ENCODE measurements around the gene C2CD4C. TPM values are rescaled to one million over a fixed set of nuclear protein-coding genes. Genes with fewer than 3 reads are reported as not detected.

The C2CD4C gene
- total RNA-seq, 1 experiment from 2014 or later, result 7.1 TPM

DNA sequence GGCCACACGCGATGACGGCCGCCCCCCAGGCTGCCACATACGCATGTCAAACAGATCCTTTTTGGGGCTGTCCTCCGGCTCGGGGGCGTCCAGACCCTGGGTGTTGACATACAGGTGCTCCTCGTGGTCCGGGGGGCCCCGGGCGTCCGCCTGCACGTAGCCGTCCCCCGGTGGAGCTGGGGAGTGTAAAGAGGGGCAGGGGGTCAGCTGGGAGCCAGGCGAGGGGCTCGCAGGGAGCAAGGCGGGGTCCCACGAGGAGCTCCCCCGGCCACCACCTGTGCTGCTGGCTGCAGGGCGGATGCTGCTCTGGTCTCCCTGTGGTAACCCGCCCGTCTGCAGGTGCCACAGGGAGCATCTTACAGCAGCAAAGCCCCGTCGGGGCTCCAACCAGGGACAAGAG lies 16.1 kb upstream of the C2CD4C start:
- no peak for ATAC-seq
- no peaks in the 10 kb centered on the region for H3K27me3 ChIP-seq (ENCODE audit: insufficient read depth, low read length)
- intact Hi-C loops (cut with micrococcal nuclease), result no loop called here
- no peak overlapping the region for H2AFZ ChIP-seq (ENCODE audit: low read depth, low read length, poor library complexity, severe bottlenecking)
- no peak overlapping the region for H3K4me2 ChIP-seq (ENCODE audit: low read length)
- no peak overlapping the region for H3K27ac ChIP-seq (ENCODE audit: low read depth, low read length)
- ChIA-PET RAD21 (ENCODE audit: low non-redundant PET in 1 of 2, low total read pairs in 2 of 2, uncharacterized antibody in 2 of 2, unreplicated experiment in 2 of 2) (no interaction called here), POLR2A (no interaction called here), CTCF (no interaction called here)
- H3K9me3 ChIP-seq (ENCODE audit: control insufficient read depth in 1 of 2, insufficient read depth in 1 of 2, low read depth in 1 of 2, low read length in 2 of 2), result no peaks in the 10 kb centered on the region
- TF ChIP-seq SP1 (IDR thresholded peaks at IDR 0.05; ENCODE audit: low read depth) (no peak), RAD21 (IDR thresholded peaks at IDR 0.05; ENCODE audit: low read depth) (no peak), SRF (IDR thresholded peaks at IDR 0.05; ENCODE audit: low read depth) (no peak), CEBPB (IDR thresholded peaks at IDR 0.05; ENCODE audit: low read depth) (no peak), EGR1 (IDR thresholded peaks at IDR 0.05; ENCODE audit: low read depth) (no peak), JUND (IDR thresholded peaks at IDR 0.05) (no peak), ZFX (IDR thresholded peaks at IDR 0.05) (no peak), POLR2A (IDR thresholded peaks at IDR 0.05; ENCODE audit: borderline replicate concordance, extremely low read depth, insufficient read depth, insufficient read length) (no peak), SIN3A (IDR thresholded peaks at IDR 0.05; ENCODE audit: low read depth) (no peak), TCF7L2 (IDR thresholded peaks at IDR 0.05; ENCODE audit: borderline replicate concordance, extremely low read depth, insufficient read depth, insufficient read length) (no peak), ZNF274 (IDR thresholded peaks at IDR 0.05; ENCODE audit: low read depth, low read length) (no peak), EZH2phosphoT487 (IDR thresholded peaks at IDR 0.05; ENCODE audit: borderline replicate concordance) (no peak), POLR2AphosphoS5 (IDR thresholded peaks at IDR 0.05; ENCODE audit: low read depth, low read length) (no peak), EZH2 (IDR thresholded peaks at IDR 0.05) (no peak), CBX3 (IDR thresholded peaks at IDR 0.05; ENCODE audit: low read depth) (no peak)
- TF ChIP-seq, protein P1, sequence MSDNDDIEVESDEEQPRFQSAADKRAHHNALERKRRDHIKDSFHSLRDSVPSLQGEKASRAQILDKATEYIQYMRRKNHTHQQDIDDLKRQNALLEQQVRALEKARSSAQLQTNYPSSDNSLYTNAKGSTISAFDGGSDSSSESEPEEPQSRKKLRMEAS (IDR thresholded peaks at IDR 0.05), result no peak
- TF ChIP-seq, protein P2, sequence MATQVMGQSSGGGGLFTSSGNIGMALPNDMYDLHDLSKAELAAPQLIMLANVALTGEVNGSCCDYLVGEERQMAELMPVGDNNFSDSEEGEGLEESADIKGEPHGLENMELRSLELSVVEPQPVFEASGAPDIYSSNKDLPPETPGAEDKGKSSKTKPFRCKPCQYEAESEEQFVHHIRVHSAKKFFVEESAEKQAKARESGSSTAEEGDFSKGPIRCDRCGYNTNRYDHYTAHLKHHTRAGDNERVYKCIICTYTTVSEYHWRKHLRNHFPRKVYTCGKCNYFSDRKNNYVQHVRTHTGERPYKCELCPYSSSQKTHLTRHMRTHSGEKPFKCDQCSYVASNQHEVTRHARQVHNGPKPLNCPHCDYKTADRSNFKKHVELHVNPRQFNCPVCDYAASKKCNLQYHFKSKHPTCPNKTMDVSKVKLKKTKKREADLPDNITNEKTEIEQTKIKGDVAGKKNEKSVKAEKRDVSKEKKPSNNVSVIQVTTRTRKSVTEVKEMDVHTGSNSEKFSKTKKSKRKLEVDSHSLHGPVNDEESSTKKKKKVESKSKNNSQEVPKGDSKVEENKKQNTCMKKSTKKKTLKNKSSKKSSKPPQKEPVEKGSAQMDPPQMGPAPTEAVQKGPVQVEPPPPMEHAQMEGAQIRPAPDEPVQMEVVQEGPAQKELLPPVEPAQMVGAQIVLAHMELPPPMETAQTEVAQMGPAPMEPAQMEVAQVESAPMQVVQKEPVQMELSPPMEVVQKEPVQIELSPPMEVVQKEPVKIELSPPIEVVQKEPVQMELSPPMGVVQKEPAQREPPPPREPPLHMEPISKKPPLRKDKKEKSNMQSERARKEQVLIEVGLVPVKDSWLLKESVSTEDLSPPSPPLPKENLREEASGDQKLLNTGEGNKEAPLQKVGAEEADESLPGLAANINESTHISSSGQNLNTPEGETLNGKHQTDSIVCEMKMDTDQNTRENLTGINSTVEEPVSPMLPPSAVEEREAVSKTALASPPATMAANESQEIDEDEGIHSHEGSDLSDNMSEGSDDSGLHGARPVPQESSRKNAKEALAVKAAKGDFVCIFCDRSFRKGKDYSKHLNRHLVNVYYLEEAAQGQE (IDR thresholded peaks at IDR 0.05; ENCODE audit: low read depth), result no peak
- TF ChIP-seq, protein P3, sequence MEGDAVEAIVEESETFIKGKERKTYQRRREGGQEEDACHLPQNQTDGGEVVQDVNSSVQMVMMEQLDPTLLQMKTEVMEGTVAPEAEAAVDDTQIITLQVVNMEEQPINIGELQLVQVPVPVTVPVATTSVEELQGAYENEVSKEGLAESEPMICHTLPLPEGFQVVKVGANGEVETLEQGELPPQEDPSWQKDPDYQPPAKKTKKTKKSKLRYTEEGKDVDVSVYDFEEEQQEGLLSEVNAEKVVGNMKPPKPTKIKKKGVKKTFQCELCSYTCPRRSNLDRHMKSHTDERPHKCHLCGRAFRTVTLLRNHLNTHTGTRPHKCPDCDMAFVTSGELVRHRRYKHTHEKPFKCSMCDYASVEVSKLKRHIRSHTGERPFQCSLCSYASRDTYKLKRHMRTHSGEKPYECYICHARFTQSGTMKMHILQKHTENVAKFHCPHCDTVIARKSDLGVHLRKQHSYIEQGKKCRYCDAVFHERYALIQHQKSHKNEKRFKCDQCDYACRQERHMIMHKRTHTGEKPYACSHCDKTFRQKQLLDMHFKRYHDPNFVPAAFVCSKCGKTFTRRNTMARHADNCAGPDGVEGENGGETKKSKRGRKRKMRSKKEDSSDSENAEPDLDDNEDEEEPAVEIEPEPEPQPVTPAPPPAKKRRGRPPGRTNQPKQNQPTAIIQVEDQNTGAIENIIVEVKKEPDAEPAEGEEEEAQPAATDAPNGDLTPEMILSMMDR (IDR thresholded peaks at IDR 0.05 in 2 of 3, conservative IDR thresholded peaks at IDR 0.05 in 1 of 3; ENCODE audit: borderline replicate concordance in 1 of 3, insufficient read depth in 1 of 3, low read depth in 2 of 3, low read length in 2 of 3), result no peak
- TF ChIP-seq, protein P4, sequence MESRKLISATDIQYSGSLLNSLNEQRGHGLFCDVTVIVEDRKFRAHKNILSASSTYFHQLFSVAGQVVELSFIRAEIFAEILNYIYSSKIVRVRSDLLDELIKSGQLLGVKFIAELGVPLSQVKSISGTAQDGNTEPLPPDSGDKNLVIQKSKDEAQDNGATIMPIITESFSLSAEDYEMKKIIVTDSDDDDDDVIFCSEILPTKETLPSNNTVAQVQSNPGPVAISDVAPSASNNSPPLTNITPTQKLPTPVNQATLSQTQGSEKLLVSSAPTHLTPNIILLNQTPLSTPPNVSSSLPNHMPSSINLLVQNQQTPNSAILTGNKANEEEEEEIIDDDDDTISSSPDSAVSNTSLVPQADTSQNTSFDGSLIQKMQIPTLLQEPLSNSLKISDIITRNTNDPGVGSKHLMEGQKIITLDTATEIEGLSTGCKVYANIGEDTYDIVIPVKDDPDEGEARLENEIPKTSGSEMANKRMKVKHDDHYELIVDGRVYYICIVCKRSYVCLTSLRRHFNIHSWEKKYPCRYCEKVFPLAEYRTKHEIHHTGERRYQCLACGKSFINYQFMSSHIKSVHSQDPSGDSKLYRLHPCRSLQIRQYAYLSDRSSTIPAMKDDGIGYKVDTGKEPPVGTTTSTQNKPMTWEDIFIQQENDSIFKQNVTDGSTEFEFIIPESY (IDR thresholded peaks at IDR 0.05; ENCODE audit: extremely low read depth, insufficient replicate concordance, low read length), result no peak
- no peak overlapping the region for H3K9ac ChIP-seq (ENCODE audit: low read length)
- no peaks in the 10 kb centered on the region for H4K20me1 ChIP-seq (ENCODE audit: insufficient read depth)
- DNase-seq (ENCODE audit: low read depth, low spot score), result no peak
- no TSS peak for BruUV-seq (replicated peaks)
- no peak overlapping the region for H3K4me3 ChIP-seq (replicated peaks in 1 of 2; ENCODE audit: low read depth in 1 of 2, low read length in 2 of 2)
- H3K9me2 ChIP-seq (ENCODE audit: insufficient read depth), result no peaks in the 10 kb centered on the region
- no peaks in the 10 kb centered on the region for H3K79me2 ChIP-seq (ENCODE audit: insufficient read depth, low read length)
- no peaks in the 10 kb centered on the region for H3K4me1 ChIP-seq (ENCODE audit: control insufficient read depth in 1 of 2, insufficient read depth in 2 of 2, low read length in 2 of 2)
- no peaks in the 10 kb centered on the region for H3K36me3 ChIP-seq (ENCODE audit: control insufficient read depth in 1 of 2, insufficient read depth in 2 of 2, low read length in 2 of 2)

Data from HCT116 (cell line).